ENCODE measurements around the gene CBX2.

The CBX2 gene

DNA sequence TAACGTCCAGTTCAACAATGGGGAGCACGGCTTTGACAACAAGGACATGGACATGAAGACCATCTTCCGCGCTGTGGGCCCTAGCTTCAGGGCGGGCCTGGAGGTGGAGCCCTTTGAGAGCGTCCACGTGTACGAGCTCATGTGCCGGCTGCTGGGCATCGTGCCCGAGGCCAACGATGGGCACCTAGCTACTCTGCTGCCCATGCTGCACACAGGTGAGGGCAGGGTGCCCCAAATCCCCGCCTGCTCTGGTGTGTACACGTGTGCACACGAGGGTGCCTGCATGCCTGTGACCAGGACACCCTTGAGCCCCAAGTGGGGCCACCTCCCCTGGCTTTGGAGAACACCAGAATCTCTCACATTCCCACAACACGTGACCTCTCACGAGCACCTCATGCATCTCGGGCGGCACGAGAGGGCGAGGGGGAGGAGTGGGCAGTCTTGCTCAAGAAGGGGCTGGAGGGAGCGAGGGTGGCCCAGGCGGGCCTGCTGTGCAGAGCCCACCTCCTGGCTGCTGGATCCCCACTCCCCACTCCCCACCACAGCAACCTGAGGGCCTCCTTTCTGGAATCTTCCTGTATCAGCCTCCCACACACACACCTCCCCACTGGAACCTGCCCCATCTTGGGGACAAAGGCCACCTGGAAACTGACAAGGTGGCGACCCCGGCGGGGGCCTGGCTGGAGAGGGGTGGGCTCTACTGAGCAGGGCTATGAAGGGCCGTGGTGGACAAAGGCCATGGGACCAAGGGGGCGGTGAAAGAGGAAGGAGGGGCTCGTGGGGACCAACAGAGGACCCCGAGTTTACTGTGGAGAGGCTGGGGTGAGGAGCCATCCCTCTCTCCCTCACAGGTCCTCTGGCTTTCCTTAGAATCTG lies 40.7 kb upstream of the CBX2 start:
- no peaks in the 10 kb centered on the region for H3K9me3 ChIP-seq
- no peak overlapping the region for H3K27ac ChIP-seq
- peaks cover 42% of the 10 kb centered on the region for H3K27me3 ChIP-seq
- H3K36me3 ChIP-seq: no peaks in the 10 kb centered on the region
- no peak overlapping the region for H3K4me3 ChIP-seq (ENCODE audit: low read depth in 1 of 2, low read length in 1 of 2)
- TF ChIP-seq, protein P1, sequence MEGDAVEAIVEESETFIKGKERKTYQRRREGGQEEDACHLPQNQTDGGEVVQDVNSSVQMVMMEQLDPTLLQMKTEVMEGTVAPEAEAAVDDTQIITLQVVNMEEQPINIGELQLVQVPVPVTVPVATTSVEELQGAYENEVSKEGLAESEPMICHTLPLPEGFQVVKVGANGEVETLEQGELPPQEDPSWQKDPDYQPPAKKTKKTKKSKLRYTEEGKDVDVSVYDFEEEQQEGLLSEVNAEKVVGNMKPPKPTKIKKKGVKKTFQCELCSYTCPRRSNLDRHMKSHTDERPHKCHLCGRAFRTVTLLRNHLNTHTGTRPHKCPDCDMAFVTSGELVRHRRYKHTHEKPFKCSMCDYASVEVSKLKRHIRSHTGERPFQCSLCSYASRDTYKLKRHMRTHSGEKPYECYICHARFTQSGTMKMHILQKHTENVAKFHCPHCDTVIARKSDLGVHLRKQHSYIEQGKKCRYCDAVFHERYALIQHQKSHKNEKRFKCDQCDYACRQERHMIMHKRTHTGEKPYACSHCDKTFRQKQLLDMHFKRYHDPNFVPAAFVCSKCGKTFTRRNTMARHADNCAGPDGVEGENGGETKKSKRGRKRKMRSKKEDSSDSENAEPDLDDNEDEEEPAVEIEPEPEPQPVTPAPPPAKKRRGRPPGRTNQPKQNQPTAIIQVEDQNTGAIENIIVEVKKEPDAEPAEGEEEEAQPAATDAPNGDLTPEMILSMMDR (IDR thresholded peaks at IDR 0.05): no peak
- H3K4me1 ChIP-seq (ENCODE audit: control insufficient read depth in 1 of 2, insufficient read depth in 1 of 2, low read depth in 1 of 2, low read length in 1 of 2): peaks cover 5 to 8% of the 10 kb centered on the region in 2 experiments

DNA sequence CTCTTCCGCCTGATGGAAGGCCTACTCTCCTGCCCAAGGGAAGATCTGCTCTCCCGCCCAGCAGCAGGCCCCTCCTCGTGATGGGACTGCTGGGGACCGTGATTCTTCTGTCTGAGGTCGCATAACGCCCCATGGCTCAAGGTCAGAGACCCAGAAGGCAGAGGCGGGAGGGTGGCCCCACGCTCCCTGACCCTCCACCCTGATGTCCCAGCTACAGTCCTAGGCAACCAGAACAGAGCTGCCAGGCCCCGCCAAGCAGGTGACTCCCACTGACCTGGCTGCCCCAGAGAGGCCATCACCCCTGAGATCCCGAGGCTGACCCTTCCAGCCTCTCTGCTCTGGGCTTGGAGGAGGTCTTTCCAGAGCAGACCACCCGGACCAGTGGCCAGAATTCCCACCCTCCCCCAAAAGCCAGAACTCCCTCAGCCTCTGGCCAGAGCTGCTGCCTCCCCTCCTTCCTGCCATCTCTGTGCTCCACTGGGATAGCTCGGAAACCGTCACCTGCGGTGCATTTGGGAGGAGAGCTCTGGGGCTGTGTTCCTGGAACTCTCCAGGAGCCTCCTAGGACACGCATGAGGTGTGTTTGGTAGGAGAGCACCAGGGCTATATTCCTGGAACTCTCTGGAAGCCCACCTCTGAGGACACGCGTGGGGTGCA lies 39.9 kb upstream of the CBX2 start:
- no peak overlapping the region for H3K4me3 ChIP-seq (ENCODE audit: low read depth in 1 of 2, low read length in 1 of 2)
- peaks cover 50% of the 10 kb centered on the region for H3K27me3 ChIP-seq
- H3K27ac ChIP-seq: no peak overlapping the region
- no peaks in the 10 kb centered on the region for H3K36me3 ChIP-seq
- peaks cover 2 to 5% of the 10 kb centered on the region in 2 experiments for H3K4me1 ChIP-seq (ENCODE audit: control insufficient read depth in 1 of 2, insufficient read depth in 1 of 2, low read depth in 1 of 2, low read length in 1 of 2)
- no peaks in the 10 kb centered on the region for H3K9me3 ChIP-seq
- TF ChIP-seq, protein P1 (IDR thresholded peaks at IDR 0.05): no peak

DNA sequence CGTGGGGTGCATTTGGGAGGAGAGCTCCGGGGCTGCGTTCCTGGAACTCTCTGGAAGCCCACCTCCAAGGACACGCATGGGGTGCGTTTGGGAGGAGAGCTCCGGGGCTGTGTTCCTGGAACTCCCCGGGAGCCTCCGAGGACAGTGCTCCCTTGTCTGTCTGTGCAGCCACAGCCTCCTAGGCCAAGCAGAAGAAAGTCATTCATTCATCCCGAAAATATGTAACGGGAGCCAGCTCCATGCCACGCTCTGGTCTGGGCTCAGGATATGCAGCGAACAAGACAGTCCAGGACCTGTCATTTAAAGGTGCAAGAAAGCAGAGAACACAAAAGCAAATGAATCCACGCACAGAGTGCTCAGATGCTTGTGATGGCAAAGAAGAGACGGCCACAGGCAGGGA lies 39.3 kb upstream of the CBX2 start:
- Histone ChIP-seq H3K27me3 (peaks cover 56% of the 10 kb centered on the region), H3K4me1 (ENCODE audit: control insufficient read depth in 1 of 2, insufficient read depth in 1 of 2, low read depth in 1 of 2, low read length in 1 of 2) (peaks cover 0 to 5% of the 10 kb centered on the region in 2 experiments), H3K4me3 (ENCODE audit: low read depth in 1 of 2, low read length in 1 of 2) (no peak overlapping the region), H3K27ac (no peak overlapping the region), H3K9me3 (no peaks in the 10 kb centered on the region), H3K36me3 (no peaks in the 10 kb centered on the region)
- TF ChIP-seq, protein P1 (IDR thresholded peaks at IDR 0.05): no peak

DNA sequence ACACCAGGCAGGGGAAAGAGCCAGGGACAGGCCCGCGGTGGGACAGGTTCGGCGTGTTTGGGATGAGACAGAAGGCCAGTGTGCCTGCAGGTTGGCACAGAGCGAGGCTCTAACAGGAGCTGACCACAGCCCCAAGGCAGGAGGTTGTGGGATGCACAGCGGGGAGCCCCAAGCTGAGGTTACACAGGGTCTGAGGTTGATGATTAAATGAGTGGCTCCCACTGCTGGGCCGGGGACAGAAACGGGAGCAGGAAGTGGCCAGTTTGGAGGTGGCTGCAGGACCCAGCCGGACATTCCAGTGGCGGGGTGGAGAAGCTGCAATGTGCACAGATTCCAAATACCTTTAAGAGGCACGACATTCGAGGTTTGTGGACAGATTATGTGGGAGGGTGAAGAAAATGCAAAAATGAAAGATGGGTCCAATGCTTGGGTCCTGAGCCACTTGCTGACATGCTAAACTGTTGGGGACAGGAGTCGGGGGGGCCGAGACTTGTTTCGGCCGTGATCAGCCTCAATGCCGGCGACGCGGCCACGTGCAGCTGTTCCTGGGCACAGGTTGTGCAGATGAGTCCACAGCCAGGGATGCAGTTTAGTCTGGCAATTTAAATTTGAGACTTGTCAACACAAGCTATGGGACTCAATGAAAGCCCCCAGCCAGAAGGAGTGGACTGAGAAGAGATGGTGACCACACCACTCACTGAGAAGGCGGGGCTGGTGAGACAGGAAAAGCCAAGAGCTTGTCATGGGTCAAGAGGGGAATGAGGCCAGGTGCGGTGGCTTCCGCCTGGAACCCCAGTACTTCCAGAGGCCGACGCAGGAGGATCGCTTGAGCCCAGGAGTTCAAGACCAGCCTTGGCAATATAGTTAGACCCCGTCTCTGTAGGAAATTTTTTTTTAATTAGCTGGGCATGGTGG lies 38.5 kb upstream of the CBX2 start:
- Histone ChIP-seq H3K4me3 (ENCODE audit: low read depth in 1 of 2, low read length in 1 of 2) (no peak overlapping the region), H3K9me3 (no peaks in the 10 kb centered on the region), H3K4me1 (ENCODE audit: control insufficient read depth in 1 of 2, insufficient read depth in 1 of 2, low read depth in 1 of 2, low read length in 1 of 2) (peaks cover 0 to 5% of the 10 kb centered on the region in 2 experiments), H3K27me3 (peaks cover 63% of the 10 kb centered on the region), H3K27ac (no peak overlapping the region), H3K36me3 (no peaks in the 10 kb centered on the region)
- TF ChIP-seq, protein P1 (IDR thresholded peaks at IDR 0.05): no peak

DNA sequence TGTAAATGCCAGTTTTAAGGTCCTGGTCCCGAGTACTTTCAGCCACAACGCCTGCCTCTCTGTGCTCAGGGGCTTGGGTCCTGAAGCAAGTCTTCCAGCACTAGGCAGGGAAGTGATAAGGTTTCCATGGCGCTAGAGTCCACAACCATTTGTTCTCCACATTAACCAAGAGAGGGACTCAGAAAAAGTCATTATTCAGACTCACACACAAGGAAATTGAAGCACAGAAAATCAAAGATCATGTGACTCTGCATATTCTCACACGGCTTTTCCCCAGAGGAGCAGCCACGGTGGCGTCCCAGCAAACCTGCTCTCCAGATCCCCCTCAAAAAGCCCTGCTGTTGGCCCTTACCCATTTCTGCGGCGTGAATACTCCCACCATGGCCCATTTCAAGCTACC lies 37.5 kb upstream of the CBX2 start:
- Histone ChIP-seq H3K9me3 (no peaks in the 10 kb centered on the region), H3K27ac (no peak overlapping the region), H3K27me3 (peaks cover 73% of the 10 kb centered on the region), H3K4me1 (ENCODE audit: control insufficient read depth in 1 of 2, insufficient read depth in 1 of 2, low read depth in 1 of 2, low read length in 1 of 2) (peaks cover 0 to 5% of the 10 kb centered on the region in 2 experiments), H3K4me3 (ENCODE audit: low read depth in 1 of 2, low read length in 1 of 2) (no peak overlapping the region), H3K36me3 (no peaks in the 10 kb centered on the region)
- TF ChIP-seq, protein P1 (IDR thresholded peaks at IDR 0.05): no peak
